G401 (cell line): ENCODE data around the gene GAP43. TPM values are rescaled to one million over a fixed set of nuclear protein-coding genes. Genes with fewer than 3 reads are reported as not detected.

Source experiments
- DNase-seq: peaks from one replicate; pipeline ENCODE4 v3.0.0-alpha.2; 2015; ENCODE audit warnings: low spot score
- in situ Hi-C: cut with HindIII; loops from 2 replicates; pipeline ENCODE4 v1.10.0; 2016; ENCODE audit warnings: low sequenced_read_pairs, mixed read lengths
- total RNA-seq: library from RNA; depleted of rRNA; stranded (reverse); fragments of >200 nt; shearing (Covaris generic); gene quantifications from 2 replicates; pipeline ENCODE4 v1.2.3, GENCODE V29; 2014

GAP43 gene
- total RNA-seq, 1 experiment from 2014 or later, result not detected

DNA sequence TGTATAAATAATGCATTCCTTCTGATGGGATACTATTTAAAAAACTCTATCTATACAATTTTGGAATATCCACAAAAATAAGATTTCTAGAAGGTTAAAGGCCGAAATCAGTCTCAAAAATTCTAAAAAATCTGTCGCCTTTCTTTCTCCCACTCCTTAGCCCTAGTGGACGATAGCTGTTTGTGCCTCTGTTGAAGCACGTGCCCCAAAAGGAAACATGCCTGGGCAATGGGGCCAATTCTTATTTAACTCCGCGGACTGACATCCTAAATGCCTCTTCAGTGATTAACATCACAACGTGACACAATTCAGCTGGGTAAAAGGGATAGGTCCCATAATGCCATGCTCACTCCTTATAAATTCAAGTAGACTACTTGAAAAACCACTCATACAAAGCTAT, 65.1 kb downstream of the GAP43 start:
- DNase-seq, result no peak
- in situ Hi-C loops, result no loop called here

DNA sequence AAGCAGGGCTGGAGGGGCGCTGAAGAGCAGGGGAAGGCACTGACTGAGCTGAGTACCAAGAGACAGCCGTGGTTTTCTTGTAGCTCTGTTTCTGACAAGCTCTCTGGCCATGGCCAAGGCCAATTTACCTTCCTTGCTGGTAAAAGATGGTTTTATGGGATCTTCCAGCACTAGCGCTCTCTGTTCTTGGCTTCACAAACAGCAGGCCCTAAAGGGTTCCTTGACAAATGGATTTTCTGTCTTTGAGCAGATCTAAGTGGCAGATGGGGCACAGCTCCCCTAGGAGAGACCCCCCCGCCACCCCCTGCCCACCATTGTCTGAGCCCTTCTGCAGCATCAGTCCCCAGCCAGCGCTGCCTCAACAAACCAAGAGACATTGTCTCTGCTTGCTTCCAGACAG, 66.6 kb downstream of the GAP43 start:
- in situ Hi-C loops, result no loop called here

DNA sequence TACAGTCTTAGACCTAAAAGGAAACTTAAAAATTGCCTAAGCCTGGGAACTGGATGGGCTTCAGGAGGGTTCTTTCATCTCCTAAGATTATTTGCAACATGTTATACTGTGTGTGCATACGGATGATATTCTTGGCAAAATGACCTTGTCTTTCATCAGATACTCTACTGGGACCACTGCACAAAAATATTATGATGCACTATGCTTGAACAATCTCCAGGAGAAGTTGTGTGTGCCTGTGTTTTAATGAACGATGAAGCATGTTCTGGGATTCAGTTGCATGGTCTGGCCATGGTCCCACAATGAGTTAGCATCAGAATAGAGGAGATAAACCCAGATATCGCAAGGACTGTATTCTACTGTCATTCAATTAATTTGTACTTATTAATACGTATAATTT, 68.7 kb downstream of the GAP43 start:
- in situ Hi-C loops, result no loop called here
- no peak for DNase-seq

More for the DNA sequence above, 66.6 kb downstream of the GAP43 start:
- DNase-seq, result no peak

DNA sequence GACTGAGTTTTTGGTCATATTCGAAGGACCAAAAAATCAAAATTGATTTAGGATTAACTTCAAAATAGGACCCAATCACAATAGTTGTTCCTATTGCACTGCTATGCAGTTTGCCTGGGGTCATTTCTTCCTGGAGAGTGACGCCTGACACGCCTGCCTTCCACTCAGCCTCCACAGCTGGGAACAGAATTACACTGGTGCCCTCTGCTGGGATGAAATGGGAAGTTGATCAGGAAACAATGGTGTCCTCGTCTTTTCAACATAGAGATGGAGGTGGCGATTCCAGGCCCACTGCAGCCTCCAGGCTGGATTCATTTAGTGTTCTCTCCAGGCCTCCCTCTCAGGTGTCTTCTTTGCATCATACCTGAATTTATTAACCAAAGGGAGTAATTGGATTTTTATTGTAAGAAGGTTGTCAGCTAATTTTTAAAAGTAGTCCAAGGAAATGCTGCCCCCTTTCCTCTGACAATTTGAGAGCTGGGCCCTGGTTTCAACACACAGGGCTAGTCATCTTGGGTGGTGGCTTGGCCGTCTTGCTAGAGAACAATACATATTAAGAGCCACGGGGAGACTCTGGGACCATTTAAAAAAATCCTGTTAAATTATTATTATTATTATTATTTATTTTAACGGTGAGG, 69.7 kb downstream of the GAP43 start:
- DNase-seq, result peak; percentile 89
- in situ Hi-C loops, result no loop called here

DNA sequence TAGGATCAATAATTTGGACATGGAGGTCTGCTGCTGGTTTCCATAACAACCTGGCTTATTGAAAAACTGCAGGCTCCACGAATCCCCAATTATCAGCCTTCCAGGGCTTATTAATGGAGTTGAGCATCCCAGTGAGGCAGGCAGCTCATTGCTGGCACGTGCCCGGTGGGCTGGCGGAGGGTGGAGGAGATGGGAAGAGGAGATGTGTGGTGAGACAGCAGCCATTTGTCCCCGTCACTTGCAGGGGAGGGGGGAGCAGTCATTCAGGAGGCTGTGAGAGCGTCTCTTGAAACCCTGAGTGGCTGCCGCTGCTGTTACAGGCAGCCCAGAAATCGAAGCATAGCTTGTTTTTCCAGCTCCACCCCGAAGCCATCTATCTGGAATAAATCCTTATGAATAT, 70.6 kb downstream of the GAP43 start:
- peak; percentile 65 for DNase-seq
- in situ Hi-C loops, result no loop called here

DNA sequence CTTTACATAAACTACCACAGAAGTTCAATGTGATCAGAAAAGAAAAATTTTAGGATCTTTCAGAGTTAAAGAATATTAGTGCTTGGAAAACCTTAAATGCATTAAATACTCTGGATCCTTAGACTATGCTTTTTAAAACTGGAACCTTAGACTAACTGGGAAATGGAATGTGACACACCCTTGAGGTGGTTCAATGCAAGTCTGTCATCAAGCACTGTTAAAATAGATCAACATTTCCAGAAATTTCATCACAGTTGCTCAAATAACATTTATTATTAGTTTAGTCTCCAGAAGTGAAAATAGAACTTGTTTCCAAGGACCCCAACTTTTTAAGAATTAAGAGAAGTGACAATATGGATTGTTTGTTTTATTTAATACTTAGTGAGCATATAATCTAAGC, 71.8 kb downstream of the GAP43 start:
- no peak for DNase-seq

DNA sequence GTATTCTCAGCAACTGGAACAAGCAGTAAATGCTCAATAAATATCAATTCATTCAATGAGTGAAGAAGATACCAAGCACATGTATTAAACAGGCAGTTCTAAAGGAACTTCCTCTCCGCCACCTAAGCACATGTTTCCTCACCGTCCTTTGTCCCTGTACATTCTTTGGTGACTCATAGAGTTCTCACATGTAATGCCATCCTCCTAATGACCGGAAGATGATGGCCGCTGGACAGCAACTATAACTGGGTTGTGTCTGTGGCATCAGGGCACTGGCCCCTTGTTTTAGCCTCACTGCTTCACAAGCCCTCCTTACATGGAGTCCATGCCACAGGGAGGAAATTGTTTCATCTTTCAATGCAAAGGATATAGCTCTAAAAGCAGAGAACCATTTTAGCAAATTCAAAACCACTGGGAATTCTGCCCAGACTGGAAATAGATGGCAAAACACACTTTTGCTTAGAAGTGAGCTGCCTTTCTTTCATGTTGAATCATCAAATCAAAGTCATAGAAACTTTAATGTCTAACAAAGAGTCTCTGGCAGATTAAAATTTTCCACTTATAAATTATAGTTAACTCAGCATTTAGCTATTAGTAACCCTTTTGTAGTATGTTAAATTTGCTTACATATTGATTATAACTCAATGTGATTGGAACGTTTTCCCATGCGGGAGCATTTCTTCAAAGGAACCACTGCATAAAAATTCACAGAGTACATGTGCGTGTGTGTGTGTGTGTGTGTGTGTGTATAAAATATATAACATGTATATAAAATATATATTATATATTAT, 74.1 kb downstream of the GAP43 start:
- in situ Hi-C loops, result no loop called here
- no peak for DNase-seq

More for the DNA sequence above, 71.8 kb downstream of the GAP43 start:
- in situ Hi-C loops, result no loop called here

DNA sequence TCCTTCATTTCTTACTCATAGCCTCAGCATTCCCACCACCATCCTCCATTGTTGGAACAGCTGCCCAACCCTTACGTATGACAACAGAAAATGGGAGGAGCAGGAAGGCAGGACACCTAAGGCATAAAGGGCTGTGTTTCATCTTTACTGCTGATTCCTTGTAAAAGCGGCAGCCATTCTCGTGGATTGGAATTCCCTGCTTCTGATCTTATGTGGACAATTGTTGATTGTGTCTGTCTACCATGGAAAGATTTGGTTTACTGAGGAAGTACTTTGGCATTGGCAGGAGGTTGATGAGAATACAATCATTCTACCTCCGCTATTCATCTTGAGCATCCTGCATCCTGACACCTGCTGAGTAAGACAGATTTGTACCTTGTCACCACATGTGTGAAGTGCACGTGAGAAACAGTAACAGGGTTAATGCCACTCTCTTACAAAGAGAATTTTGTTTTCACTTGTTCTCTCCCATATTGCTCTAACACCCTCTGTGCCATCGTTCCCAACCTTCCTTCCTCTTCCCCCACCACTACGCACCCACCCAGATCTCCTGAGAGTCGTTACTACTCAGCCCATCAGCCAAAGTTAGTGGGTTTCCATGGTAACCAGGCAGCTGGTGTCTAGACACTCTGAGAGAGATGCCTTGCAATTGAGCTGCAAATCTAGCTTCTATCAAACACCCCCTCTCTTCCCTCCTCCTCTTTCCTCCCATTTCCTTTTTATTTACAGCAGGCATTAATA, 75.7 kb downstream of the GAP43 start:
- peak; percentile 54 for DNase-seq
- in situ Hi-C loops, result no loop called here

DNA sequence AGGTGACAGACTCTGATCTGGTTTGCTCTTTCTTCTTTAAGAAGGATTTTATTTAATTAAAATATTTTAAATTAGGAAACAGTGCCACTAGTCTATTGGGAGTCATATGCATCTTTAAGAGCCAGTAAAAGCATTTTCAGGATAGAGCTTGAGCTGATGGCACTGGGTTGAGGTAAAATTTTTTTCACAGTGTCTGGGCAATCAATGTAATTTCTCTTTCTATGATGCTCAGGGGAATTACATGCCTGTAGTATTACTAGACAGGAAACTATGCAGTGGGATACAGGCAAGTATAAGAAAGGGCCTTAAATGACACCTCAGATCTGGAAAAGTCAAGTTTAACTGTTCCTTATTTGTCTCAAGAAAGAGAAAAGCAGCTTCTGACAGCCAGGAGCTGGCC, 76.4 kb downstream of the GAP43 start:
- in situ Hi-C loops, result no loop called here
- no peak for DNase-seq

DNA sequence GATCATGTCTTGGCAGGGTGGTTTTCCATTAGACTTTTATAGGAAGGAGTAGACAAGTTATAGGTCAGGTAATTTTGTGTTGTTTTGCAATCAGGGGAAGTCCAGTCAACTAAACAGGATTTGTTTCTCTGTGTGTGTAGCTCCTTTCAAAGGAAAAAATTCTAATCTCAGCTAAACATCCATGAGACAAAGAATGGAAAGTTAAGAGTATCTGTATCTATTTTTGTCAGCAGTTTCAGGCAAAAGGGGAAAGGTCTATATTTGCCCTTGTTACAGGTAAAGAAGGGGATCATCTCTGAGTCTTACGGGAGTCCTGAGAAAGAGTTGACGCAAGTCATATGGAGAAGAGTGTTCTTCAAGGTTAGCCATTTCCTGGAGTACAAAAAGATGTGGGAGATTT, 79.3 kb downstream of the GAP43 start:
- in situ Hi-C loops, result no loop called here

DNA sequence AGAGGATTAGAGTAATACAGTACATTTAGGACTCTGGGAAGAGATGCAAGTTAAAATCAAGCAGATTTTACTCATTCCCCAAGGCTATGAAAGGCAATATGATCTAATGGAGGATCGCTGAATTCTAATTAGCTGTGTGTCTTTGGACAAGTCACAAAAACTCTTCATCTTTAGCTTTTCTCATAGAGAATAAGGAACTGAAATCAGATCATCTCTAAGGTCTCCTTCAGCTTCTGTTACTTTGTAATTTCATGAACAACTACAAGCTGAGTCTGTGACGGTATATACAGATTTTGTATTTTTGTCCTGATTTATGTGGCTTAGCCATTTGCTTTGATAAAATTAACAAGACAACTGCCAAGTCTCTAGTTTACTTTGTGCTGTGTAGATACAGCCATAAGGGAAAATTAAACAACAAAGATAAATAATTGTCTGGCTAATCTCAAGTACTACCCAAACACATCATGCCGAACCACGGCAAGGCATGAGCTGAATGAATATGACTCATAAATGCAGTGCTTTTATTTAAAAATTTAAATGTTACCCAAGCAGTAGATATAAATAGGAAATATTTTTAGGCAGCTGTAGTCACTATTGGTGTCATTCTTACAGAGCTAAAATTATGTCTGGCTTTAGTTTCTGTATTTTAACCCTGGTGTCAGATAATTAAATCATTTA, 81.5 kb downstream of the GAP43 start:
- in situ Hi-C loops, result no loop called here

More for the DNA sequence above, 79.3 kb downstream of the GAP43 start:
- no peak for DNase-seq

DNA sequence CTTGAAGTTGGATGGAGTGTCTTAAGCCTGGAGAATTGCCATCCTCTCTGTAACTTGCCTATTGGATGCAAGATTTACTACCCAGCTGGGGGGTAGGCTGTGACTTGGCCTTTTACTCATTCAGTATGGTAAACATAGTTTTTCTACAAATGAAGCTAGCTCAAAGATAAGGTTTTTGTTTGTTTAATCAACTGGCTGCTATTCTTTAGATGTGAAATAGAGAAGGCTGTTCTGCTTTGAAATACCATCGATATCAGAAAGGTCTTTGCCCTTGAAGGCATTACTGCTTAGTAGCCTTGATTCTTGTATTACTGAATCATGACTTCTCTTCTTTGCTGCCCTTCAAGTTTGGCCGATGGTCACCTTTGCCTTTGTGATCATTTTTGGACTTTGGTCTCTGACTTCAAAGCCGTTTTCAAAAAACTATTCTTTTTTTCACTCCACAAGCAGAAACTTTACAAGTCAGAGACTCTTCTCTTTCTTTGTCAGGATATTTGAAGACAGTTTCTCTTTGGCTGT, 83.1 kb downstream of the GAP43 start:
- in situ Hi-C loops, result no loop called here
- DNase-seq, result no peak

More for the DNA sequence above, 81.5 kb downstream of the GAP43 start:
- no peak for DNase-seq

DNA sequence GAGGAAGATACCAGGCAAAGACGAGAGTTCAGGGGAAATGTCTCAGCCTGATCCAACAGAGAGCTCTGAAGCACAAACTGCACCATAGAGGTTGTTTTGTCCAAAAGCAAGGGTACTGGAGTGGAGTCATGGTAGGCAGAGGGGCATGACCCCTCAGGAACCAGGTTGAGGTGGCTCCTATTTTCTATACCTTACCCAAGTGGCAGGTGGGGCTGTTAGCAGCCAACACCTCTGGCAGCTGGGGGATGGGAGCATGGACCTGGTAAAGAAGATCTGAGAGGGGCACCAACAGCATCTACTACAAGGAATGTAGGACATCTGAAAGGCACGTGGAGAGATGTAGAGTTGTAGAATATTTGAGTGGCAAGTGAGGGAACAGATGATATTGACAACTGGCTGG, 85.2 kb downstream of the GAP43 start:
- DNase-seq, result no peak
- in situ Hi-C loops, result no loop called here

DNA sequence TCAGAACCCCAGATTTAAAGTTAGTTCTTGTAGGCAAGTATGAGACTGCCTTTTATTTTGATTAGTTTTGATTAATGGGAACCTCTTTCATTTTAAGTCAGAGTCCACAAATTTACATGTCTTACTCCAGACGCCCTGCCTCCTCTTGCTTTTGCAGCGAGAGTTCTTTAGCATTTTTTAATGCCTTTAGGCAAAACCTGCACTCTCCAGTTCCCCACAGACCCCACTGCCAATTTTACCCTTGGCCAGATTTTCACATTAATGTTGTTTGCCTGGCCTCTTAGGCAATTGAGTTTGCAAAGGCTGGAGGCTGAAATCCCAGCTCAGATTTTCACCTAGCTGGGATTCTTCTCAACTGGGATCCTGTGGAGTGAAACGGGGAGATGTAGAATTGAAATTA, 85.8 kb downstream of the GAP43 start:
- DNase-seq, result no peak
- in situ Hi-C loops, result no loop called here

DNA sequence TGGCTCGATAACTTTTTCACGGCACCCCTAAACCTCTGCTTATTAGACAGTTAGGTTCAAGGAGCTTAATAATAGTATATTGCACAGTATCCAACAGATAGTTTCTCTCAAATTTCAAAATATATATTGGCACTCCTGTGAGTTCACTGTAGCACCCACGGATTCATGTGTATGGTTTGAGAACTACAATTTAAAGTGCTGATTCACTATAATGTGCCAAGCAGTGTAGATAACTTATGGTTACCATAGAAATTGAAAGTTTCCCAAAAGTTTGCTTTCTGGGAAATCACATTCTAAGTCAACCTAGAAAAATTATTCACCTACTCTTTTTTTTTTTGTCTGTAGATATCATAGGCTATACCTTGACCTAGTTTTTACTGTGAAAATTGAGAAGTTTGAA, 86.6 kb downstream of the GAP43 start:
- DNase-seq, result no peak
- in situ Hi-C loops, result no loop called here

DNA sequence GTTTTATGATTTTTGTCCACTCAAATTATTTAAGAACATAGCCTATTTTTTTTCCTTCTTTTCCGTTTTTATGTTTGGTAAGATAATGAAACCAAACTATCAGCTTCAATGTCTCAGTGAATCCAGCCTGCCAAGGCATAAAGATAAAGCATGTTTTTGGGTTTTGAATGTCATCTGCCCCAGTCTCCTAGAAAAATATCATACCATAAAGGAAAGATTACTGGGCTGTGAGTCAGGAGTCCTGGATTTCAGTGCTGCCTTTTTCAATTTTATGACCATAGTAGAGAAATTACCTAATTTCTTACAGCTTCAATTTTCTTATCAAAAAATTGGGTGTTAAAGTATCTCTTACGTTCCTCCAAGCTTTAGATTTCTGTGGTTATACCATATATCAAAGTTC, 87.5 kb downstream of the GAP43 start:
- in situ Hi-C loops, result no loop called here
- no peak for DNase-seq

DNA sequence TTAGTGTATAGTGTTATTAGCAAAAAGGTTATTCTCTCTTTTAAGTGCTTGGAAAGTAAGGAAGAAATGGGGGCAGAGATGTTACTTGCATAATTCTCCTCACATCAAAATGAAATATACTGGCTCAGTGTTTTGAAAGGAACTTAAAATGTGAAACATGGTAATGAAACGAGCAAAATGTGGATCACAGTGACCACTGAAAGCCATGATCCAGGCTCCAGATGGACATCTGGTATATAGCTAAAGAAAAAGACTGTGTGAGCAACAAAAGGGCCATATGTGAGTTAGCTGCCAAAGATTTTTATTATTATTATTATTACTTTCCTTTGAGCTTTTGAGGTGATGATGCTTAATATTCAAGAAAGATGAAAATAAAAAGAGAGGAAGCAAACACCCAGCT, 89.6 kb downstream of the GAP43 start:
- DNase-seq, result no peak
- in situ Hi-C loops, result no loop called here

DNA sequence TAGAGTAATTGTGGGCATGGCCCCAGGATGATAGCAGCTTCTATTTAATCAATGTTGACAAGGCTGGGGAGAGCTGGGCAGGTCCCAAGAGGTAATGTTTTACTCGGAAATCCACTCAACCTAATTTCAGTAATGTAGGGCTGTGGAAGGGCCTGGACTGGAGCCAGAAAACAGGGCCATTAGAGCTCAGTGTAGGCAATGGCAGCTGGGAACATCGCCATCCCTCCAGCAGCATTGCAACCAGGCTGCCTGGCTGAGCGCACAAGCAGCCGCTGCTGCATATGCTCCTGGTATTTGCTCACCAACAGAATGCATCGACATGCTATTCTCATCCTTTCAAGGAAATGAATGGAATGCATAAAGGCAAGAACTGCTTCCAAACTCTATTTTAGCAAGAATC, 90.0 kb downstream of the GAP43 start:
- peak; percentile 97 for DNase-seq
- in situ Hi-C loops, result no loop called here

DNA sequence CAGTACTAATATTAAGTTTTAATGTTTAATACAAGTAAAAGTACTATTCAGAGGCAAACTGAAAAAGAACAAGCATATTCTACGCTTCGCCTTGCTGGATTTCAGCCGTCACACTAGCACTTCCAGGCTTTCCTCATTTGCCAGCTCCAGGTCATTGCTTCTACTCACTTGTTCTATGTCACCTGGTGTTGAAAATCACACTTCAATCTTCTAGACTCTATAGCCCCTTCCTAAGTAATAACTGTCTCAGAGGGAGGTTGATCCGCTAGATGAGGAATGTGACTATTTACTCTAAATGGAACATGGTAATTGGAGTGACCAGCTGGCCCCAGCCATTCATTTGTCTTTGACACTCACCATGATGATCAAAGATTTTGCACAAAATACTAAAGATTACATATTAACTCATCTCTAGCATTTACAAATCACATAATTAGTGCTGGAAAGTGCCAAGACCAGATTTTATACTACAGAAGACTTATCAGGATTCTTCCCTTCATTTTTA, 92.0 kb downstream of the GAP43 start:
- in situ Hi-C loops, result no loop called here
- DNase-seq, result no peak
